Neutrophil (primary cell): ENCODE measurements around the gene SAE1.

Experiments used
- H3K27ac ChIP-seq: fragments of 200-600 bp; sonication (generic); 2 replicates; pipeline ENCODE4 v1.5.1; 2016; ENCODE audit warnings: mild to moderate bottlenecking, moderate library complexity
- H3K27me3 ChIP-seq: fragments of 200-600 bp; sonication (generic); 2 replicates; pipeline ENCODE4 v1.6.0; 2016; ENCODE audit warnings: mild to moderate bottlenecking
- H3K36me3 ChIP-seq: fragments of 200-600 bp; sonication (generic); 2 replicates; pipeline ENCODE4 v1.5.1; 2017
- H3K4me1 ChIP-seq, 2 experiments: fragments of 200-600 bp in 1 of 2; sonication (generic) in 1 of 2; 1 replicate in 1 of 2; 2 replicates in 1 of 2; pipeline versions ENCODE4 v1.5.1 to v1.6.1; 2013 to 2016; ENCODE audit warnings: low read depth in 1 of 2, low read length in 1 of 2, mild to moderate bottlenecking in 1 of 2, moderate library complexity in 1 of 2; ENCODE audit not compliant: control insufficient read depth in 1 of 2, insufficient read depth in 1 of 2
- H3K4me3 ChIP-seq, 2 experiments: fragments of 200-600 bp in 1 of 2; sonication (generic) in 1 of 2; 1 replicate in 1 of 2; 2 replicates in 1 of 2; pipeline ENCODE4 v1.5.1; 2013 to 2016; ENCODE audit warnings: low read depth in 1 of 2, low read length in 1 of 2, mild to moderate bottlenecking in 1 of 2, moderate library complexity in 1 of 2
- H3K9me3 ChIP-seq: fragments of 200-600 bp; sonication (generic); 2 replicates; pipeline ENCODE4 v1.5.1; 2016
- TF ChIP-seq, protein P1 (sequence below): fragments of 200-600 bp; sonication (generic); IDR thresholded peaks from 2 replicates; pipeline ENCODE4 v1.5.1; 2016; ENCODE audit warnings: antibody characterized with exemption

The SAE1 gene

DNA sequence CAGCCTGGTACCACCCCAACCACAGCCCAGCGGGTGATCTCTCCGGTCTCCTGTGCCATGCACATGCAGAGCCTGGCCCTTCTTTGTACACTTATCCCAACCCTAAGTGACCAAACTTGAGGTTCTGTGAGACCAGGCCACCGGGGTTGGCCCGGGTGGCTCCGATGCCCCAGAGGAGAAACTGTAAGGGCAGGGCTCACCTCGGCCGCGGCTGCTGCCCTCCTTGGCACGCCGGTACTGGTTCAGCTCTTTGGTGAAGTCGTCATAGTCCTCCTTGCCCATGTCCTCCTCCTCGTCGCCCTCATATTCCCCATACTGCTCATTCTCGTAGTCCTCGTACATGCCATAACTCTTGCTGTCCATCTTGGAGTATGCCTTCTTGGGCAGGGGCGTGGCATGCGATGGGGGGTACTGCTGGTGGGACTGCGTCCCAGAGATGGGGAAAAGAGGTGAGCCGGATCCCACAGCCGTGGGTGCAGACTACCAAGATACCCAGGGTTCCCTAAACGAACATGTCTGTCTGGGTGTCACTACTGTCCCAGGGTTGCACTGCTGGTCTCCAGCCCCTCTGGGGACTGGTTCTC is 40.8 kb upstream of the SAE1 start:
- H3K9me3 ChIP-seq: no peaks in the 10 kb centered on the region
- peaks cover 7 to 9% of the 10 kb centered on the region in 2 experiments for H3K4me1 ChIP-seq
- no peaks in the 10 kb centered on the region for H3K27me3 ChIP-seq
- peak overlapping the region; percentile 21 for H3K27ac ChIP-seq
- TF ChIP-seq, protein P1, sequence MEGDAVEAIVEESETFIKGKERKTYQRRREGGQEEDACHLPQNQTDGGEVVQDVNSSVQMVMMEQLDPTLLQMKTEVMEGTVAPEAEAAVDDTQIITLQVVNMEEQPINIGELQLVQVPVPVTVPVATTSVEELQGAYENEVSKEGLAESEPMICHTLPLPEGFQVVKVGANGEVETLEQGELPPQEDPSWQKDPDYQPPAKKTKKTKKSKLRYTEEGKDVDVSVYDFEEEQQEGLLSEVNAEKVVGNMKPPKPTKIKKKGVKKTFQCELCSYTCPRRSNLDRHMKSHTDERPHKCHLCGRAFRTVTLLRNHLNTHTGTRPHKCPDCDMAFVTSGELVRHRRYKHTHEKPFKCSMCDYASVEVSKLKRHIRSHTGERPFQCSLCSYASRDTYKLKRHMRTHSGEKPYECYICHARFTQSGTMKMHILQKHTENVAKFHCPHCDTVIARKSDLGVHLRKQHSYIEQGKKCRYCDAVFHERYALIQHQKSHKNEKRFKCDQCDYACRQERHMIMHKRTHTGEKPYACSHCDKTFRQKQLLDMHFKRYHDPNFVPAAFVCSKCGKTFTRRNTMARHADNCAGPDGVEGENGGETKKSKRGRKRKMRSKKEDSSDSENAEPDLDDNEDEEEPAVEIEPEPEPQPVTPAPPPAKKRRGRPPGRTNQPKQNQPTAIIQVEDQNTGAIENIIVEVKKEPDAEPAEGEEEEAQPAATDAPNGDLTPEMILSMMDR: no peak
- H3K4me3 ChIP-seq: no peak overlapping the region
- H3K36me3 ChIP-seq: peaks cover 88% of the 10 kb centered on the region

DNA sequence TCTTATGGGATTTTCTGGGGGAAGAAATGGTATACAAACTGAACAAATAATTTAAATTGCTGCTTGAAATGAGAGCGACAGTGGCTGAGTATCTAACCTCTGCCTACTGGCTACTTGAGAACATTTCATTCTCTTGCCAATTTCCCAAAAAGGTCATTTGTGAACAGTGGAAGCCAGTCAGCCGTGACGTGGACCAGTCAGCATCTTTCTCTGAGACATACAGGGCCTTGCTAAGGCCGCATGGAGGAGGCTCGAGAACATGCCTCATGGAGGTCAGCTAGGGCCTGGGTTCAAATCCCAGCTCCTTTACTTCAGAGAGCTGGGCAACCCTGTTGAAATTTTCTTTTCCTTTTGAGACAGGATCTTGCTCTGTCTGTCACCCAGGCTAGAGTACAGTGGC is 37.4 kb upstream of the SAE1 start:
- Histone ChIP-seq H3K27me3 (no peaks in the 10 kb centered on the region), H3K9me3 (no peaks in the 10 kb centered on the region), H3K27ac (peak overlapping the region; percentile 85), H3K36me3 (peaks cover 56% of the 10 kb centered on the region), H3K4me3 (no peak overlapping the region), H3K4me1 (peaks cover 22 to 23% of the 10 kb centered on the region in 2 experiments)
- TF ChIP-seq, protein P1: no peak

DNA sequence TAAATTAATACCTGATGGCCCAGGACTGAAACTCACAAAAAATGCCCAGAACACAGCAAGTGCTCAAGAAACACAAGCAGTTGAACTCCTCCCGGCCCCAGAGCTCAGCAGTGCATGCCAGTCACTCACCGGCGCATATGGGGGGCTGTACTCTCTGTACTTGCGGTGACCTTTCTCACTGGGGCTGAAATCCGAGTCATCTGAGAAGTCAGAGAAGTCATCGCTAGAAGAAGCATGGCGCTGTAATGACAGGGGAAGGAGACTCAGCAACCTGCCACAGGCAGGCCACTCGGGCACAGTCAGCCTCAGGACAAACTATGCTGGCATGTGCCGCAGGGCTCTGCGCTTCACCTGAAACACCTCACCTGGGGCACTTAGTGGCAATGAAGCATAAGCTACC is 36.8 kb upstream of the SAE1 start:
- Histone ChIP-seq H3K4me3 (no peak overlapping the region), H3K27ac (peak overlapping the region; percentile 85), H3K27me3 (no peaks in the 10 kb centered on the region), H3K36me3 (peaks cover 50% of the 10 kb centered on the region), H3K4me1 (peaks cover 22 to 23% of the 10 kb centered on the region in 2 experiments), H3K9me3 (no peaks in the 10 kb centered on the region)
- TF ChIP-seq, protein P1: no peak

DNA sequence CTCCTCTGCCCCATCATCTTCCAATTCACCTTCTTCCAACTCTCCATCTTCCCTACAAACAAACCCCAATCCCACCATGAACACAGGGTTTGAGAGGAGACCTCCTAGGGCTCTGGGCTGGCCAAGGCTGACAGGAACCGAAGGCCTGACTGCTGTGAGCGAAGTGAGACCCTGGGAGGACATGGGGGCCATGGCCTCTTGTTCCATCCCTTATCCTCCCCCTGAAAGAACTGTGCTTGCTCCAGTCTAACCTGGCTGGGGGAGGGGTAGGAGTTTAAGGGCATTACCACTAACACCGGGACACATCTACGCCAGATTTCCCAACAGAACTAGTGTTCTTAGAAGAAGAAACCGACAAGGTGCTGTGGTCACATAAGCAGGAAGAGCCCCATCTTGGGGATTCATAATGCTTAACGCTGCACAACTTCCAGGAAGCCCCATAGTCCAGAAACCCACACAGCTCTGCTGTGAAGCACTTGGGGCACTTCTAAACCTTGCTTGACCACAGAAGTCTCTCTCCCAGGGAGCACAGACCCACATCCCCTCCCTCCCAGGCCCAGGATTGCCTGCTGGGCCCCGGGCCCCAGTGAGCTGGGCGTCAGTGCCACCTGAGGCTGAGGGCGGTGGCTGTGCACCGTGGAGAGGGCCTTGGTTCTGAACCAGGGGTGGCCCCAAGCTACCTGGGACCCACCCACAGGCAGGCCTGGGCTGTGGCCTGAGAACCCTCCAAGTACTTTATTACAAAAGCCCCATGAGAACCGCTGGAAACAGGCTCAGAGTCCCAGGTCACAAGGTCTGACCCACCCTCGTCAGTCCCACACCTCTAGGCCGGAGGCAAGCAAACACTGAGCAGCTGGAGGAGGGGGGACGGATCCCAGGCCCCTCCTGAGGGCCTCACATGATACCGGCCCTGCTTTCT is 35.8 kb upstream of the SAE1 start:
- no peaks in the 10 kb centered on the region for H3K9me3 ChIP-seq
- H3K4me3 ChIP-seq: no peak overlapping the region
- peak overlapping the region; percentile 85 for H3K27ac ChIP-seq
- H3K27me3 ChIP-seq: no peaks in the 10 kb centered on the region
- peaks cover 40% of the 10 kb centered on the region for H3K36me3 ChIP-seq
- H3K4me1 ChIP-seq: peaks cover 22 to 23% of the 10 kb centered on the region in 2 experiments
- TF ChIP-seq, protein P1: no peak

DNA sequence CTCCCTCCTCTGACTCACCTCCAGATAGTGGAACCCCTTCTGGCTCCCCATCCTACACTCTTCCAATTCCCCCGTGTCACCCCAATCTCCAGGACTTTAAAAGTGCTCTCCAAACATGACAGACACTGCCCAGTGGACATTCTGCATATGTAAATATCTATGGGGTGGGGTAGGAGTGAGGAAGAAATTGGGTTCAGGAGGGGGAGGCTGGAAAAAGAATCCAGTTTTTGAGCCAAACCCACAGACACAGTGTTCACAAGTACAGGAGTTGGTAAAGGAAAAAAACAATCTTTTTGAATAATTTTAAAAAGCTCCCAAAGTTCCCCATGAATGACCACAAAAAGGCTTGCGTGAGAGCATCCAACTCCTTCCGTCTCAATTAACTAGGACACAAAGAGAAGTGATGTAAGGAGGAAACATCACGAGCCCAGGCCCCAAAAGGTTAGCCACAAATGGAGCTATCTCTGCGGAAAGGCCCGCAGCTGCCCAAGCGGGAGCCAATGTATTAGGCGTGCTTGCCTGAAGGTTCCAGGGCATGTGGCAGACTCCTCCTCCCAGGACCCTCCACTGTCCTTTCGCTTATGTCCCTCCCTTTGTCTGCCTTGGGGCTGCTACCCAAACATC is 35.0 kb upstream of the SAE1 start:
- Histone ChIP-seq H3K4me1 (peaks cover 22 to 23% of the 10 kb centered on the region in 2 experiments), H3K27me3 (no peaks in the 10 kb centered on the region), H3K27ac (peak overlapping the region; percentile 85), H3K36me3 (peaks cover 32% of the 10 kb centered on the region), H3K4me3 (no peak overlapping the region), H3K9me3 (no peaks in the 10 kb centered on the region)
- TF ChIP-seq, protein P1: no peak
